ENCODE results near the gene HRH3.
A peak's percentile ranks its signal among the peaks of the same experiment; 100 is the strongest.

Gene HRH3

DNA sequence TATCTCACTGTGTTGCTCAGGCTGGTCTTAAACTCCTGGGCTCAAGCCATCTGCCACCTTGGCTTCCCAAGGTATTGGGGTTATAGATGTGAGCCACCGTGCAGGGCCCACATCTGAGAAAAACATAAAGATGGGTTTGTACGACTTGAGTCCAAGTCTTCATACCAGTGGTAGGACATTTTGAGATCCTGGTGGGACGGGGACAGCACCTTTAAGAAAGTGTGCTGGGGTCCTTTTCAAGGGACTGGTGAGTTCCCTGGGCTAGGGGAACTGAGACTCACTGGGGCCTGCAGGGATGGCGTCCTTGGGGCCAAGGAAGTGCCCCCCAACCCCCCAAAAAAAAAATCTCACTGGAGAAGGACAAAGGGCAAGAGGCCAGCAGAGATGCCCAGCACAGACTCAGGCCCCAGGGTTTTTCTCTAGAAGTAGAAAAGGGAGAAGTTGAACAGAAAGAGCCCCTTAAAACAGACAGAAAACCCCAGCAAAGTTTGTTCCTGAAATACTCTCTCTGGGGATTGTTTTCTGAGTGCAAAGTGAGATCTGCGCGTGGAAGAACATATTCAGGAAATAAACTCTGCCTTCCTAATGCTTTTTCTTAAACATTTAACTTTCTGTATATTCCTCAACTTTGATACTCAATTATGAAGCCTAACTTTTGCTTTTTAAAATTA is 28.9 kb upstream of the HRH3 start:
- Histone ChIP-seq H3K9me3 (no peaks in the 10 kb centered on the region), H3K36me3 (peaks cover 45% of the 10 kb centered on the region), H3K4me3 (ENCODE audit: low read depth in 1 of 2, low read length in 1 of 2) (no peak overlapping the region), H3K27ac (peak overlapping the region; percentile 7), H3K27me3 (no peaks in the 10 kb centered on the region), H3K4me1 (ENCODE audit: control insufficient read depth in 1 of 2, insufficient read depth in 1 of 2, low read depth in 1 of 2, low read length in 1 of 2) (peaks cover 15 to 31% of the 10 kb centered on the region in 2 experiments)
- TF ChIP-seq, protein P1, sequence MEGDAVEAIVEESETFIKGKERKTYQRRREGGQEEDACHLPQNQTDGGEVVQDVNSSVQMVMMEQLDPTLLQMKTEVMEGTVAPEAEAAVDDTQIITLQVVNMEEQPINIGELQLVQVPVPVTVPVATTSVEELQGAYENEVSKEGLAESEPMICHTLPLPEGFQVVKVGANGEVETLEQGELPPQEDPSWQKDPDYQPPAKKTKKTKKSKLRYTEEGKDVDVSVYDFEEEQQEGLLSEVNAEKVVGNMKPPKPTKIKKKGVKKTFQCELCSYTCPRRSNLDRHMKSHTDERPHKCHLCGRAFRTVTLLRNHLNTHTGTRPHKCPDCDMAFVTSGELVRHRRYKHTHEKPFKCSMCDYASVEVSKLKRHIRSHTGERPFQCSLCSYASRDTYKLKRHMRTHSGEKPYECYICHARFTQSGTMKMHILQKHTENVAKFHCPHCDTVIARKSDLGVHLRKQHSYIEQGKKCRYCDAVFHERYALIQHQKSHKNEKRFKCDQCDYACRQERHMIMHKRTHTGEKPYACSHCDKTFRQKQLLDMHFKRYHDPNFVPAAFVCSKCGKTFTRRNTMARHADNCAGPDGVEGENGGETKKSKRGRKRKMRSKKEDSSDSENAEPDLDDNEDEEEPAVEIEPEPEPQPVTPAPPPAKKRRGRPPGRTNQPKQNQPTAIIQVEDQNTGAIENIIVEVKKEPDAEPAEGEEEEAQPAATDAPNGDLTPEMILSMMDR (IDR thresholded peaks at IDR 0.05) = no peak

DNA sequence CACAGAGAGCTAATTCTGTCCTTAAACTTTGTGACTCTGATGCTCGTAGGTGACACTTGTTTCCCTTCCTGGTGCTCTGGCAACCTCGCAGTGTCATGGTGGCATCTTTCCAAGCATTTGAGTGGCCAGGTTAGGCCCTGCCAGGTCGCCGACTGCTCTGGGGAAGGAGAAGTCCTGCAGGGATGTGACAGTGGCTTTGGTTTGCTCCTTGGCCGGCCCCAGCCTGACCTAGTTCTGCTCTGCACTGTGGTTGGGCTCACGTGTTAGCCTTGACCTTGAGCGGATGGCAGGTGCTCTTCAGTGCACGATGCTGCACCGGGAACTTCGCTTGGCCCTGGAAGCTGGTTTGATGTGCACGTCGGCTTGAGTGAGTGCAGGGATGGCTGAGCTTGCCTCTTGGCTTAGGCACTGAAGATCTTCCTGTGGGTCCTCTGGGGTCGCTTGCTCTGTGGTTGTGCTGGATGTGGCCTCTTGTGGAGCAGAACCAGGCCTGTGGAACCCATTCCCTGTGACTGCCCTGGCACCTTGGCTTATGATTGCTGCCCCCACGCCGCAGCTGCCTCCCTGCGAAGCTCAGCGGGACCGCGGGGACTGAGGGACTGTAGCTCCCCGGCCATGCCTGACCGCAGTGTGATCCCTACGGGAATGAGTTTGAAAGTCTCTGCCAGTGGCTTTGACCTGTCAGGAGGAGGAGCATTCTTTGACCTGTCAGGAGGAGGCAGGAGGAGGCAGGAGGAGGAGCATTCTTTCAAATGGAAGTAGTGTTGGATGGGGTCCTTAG is 27.0 kb upstream of the HRH3 start:
- Histone ChIP-seq H3K27me3 (no peaks in the 10 kb centered on the region), H3K36me3 (peaks cover 46% of the 10 kb centered on the region), H3K4me3 (ENCODE audit: low read depth in 1 of 2, low read length in 1 of 2) (no peak overlapping the region), H3K4me1 (ENCODE audit: control insufficient read depth in 1 of 2, insufficient read depth in 1 of 2, low read depth in 1 of 2, low read length in 1 of 2) (peaks cover 35 to 50% of the 10 kb centered on the region in 2 experiments), H3K9me3 (no peaks in the 10 kb centered on the region), H3K27ac (peak overlapping the region; percentile 99)
- TF ChIP-seq, protein P1 (IDR thresholded peaks at IDR 0.05) = no peak

DNA sequence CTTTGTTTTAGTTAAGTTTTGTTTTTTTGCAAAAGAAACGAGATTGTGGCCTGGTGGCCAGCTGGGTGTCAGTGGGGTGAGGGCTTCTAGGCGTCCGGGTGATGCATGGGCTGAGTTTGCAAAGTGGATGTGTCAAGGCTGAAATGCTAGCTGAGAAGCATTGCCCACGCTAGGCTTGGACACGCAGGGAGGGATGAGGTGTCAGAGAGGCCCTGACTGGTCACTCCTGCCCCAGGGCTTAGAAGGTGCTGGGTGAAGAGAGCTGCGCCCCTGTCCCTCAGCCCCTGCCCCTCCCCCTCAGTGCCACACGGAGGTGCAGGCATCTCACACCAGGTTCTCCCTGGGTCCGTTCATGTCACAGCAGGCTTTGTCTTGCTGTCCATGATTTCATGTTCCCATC is 26.4 kb upstream of the HRH3 start:
- Histone ChIP-seq H3K4me1 (ENCODE audit: control insufficient read depth in 1 of 2, insufficient read depth in 1 of 2, low read depth in 1 of 2, low read length in 1 of 2) (peaks cover 41 to 57% of the 10 kb centered on the region in 2 experiments), H3K27ac (peak overlapping the region; percentile 99), H3K9me3 (no peaks in the 10 kb centered on the region), H3K4me3 (ENCODE audit: low read depth in 1 of 2, low read length in 1 of 2) (no peak overlapping the region), H3K27me3 (no peaks in the 10 kb centered on the region), H3K36me3 (peaks cover 44% of the 10 kb centered on the region)
- TF ChIP-seq, protein P1 (IDR thresholded peaks at IDR 0.05) = no peak

DNA sequence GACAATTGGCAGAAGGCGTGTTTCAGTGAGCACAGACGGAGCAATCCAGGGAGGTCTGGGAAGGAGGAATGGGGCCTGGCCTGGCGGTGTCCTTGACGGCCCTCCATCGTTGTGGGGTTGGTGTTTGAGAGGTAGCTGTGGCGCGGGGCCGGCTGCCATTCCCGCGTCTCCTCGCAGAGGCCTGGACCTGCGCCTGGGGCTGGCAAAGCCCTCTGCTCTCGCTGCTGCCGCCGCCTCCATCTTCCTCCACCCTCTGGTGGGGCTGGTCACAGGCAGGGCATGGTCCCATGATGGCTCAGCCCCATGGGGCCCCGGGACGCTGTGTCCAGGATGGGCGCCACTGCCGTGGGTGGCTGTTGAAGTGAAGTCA is 25.8 kb upstream of the HRH3 start:
- no peaks in the 10 kb centered on the region for H3K27me3 ChIP-seq
- peaks cover 44% of the 10 kb centered on the region for H3K36me3 ChIP-seq
- H3K27ac ChIP-seq = peak overlapping the region; percentile 99
- H3K4me3 ChIP-seq (ENCODE audit: low read depth in 1 of 2, low read length in 1 of 2) = no peak overlapping the region
- TF ChIP-seq, protein P1 (IDR thresholded peaks at IDR 0.05) = no peak
- no peaks in the 10 kb centered on the region for H3K9me3 ChIP-seq
- peaks cover 47 to 62% of the 10 kb centered on the region in 2 experiments for H3K4me1 ChIP-seq (ENCODE audit: control insufficient read depth in 1 of 2, insufficient read depth in 1 of 2, low read depth in 1 of 2, low read length in 1 of 2)

DNA sequence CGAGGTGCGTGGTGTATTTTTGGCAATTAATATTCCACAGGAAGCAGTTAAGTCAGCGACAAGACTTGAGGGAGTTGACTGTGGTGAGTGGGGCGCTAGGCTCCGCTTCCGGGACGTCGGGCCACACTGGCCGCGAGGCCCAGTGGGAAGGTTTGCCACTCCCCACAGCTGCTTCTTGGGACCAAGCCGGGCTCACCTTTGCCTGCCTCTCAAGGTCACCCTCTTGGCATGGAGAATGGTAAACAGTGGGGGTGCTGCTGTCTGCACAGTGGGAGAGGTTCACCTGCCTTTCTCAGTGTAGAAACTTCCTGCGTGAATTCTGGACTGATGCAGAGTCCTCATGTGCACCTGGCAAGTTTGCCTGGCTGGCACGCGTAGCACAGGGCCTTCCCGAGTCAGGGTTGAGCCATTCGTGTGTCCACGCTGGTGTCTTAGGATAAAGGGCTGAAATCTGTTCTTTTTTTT is 24.6 kb upstream of the HRH3 start:
- H3K4me1 ChIP-seq (ENCODE audit: control insufficient read depth in 1 of 2, insufficient read depth in 1 of 2, low read depth in 1 of 2, low read length in 1 of 2) = peaks cover 59 to 74% of the 10 kb centered on the region in 2 experiments
- H3K4me3 ChIP-seq (ENCODE audit: low read depth in 1 of 2, low read length in 1 of 2) = peak overlapping the region in 1 of 2 experiments; percentile 40
- H3K27me3 ChIP-seq = no peaks in the 10 kb centered on the region
- TF ChIP-seq, protein P1 (IDR thresholded peaks at IDR 0.05) = no peak
- peaks cover 44% of the 10 kb centered on the region for H3K36me3 ChIP-seq
- H3K9me3 ChIP-seq = no peaks in the 10 kb centered on the region
- peak overlapping the region; percentile 99 for H3K27ac ChIP-seq
